ENCODE results near the gene EPAS1. TPM values are rescaled to one million over a fixed set of nuclear protein-coding genes. Genes with fewer than 3 reads are reported as not detected.

Gene EPAS1
- total and polyA plus RNA-seq, 11 donors = 93.6 to 790 (median 210) TPM

- Histone ChIP-seq H3K27me3 (no peaks in the 10 kb centered on the region), H3K4me1 (peaks cover 14 to 100% (median 95%) of the 10 kb centered on the region in 12 donors), H3K9me3 (no peaks in the 10 kb centered on the region), H3K36me3 (peaks cover 0 to 5% (median 0%) of the 10 kb centered on the region in 9 donors), H3K27ac (peak overlapping the region in 1 of 12 donors; percentile 14), H3K4me3 (no peak overlapping the region)
- WGBS, 4 donors = 72 to 86% (median 82%) methylated on average over 4 of the region's 4 CpGs
- ATAC-seq (no peak), DNase-seq (no peak)
- intact Hi-C loops (cut with DNase I) = no loop called here
- TF ChIP-seq, protein P1, sequence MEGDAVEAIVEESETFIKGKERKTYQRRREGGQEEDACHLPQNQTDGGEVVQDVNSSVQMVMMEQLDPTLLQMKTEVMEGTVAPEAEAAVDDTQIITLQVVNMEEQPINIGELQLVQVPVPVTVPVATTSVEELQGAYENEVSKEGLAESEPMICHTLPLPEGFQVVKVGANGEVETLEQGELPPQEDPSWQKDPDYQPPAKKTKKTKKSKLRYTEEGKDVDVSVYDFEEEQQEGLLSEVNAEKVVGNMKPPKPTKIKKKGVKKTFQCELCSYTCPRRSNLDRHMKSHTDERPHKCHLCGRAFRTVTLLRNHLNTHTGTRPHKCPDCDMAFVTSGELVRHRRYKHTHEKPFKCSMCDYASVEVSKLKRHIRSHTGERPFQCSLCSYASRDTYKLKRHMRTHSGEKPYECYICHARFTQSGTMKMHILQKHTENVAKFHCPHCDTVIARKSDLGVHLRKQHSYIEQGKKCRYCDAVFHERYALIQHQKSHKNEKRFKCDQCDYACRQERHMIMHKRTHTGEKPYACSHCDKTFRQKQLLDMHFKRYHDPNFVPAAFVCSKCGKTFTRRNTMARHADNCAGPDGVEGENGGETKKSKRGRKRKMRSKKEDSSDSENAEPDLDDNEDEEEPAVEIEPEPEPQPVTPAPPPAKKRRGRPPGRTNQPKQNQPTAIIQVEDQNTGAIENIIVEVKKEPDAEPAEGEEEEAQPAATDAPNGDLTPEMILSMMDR (IDR thresholded peaks at IDR 0.05) = no peak
- TF ChIP-seq POLR2A (IDR thresholded peaks at IDR 0.05) = no peak
Measured at GRCh38 chr2:46323730-46324129, 26.5 kb downstream of the EPAS1 start.

DNA sequence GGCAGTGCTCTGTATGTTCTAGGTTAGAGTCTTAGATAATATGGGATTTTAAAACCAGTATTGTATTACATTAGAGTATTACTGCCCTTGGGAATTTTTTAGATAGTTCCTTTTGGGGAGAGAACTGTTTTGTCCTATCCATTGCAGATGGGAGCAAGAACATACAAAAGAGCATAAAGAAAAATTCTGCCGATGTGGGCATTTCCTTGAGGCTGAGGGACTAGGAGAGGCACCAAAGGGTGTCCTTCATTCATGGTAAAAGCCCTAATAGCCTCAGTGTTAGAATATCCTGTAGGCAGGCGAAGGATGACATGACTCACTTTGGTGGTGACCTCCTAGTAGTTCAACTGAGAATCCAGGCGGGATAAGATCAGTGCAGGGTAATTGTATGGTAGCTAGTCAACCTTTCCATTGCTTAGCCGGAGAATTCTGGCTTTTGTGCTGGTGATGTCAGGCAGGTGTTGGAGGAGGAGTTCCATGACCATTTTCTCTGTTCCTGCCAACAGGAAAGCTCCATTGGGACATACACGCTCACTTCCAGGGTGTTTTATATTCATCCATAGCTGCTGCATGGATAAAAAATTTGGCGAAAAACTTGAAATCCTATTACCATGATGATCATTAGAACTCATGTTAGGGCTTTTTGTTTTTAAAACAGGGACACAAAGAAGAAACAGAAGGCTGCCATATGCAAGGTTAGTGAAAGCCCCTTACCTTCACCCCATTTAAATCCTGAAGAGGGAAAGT is 28.1 kb downstream of the EPAS1 start:
- TF ChIP-seq, protein P1 (IDR thresholded peaks at IDR 0.05) = no peak
- no peak for TF ChIP-seq POLR2A (IDR thresholded peaks at IDR 0.05)
- 53 to 69% (median 68%) methylated on average over 6 of the region's 6 CpGs for WGBS, 4 donors
- H3K9me3 ChIP-seq = no peaks in the 10 kb centered on the region
- peaks cover 16 to 100% (median 94%) of the 10 kb centered on the region in 12 donors for H3K4me1 ChIP-seq
- no peaks in the 10 kb centered on the region for H3K27me3 ChIP-seq
- peak in 3 of 4 donors; percentile 59 to 63 (median 59) for ATAC-seq
- H3K27ac ChIP-seq = peak overlapping the region in 8 of 12 donors; percentile 3 to 36 (median 29)
- H3K4me3 ChIP-seq = no peak overlapping the region
- no peak for DNase-seq
- H3K36me3 ChIP-seq = peaks cover 0 to 5% (median 0%) of the 10 kb centered on the region in 9 donors
- intact Hi-C loops (cut with DNase I) = no loop called here

DNA sequence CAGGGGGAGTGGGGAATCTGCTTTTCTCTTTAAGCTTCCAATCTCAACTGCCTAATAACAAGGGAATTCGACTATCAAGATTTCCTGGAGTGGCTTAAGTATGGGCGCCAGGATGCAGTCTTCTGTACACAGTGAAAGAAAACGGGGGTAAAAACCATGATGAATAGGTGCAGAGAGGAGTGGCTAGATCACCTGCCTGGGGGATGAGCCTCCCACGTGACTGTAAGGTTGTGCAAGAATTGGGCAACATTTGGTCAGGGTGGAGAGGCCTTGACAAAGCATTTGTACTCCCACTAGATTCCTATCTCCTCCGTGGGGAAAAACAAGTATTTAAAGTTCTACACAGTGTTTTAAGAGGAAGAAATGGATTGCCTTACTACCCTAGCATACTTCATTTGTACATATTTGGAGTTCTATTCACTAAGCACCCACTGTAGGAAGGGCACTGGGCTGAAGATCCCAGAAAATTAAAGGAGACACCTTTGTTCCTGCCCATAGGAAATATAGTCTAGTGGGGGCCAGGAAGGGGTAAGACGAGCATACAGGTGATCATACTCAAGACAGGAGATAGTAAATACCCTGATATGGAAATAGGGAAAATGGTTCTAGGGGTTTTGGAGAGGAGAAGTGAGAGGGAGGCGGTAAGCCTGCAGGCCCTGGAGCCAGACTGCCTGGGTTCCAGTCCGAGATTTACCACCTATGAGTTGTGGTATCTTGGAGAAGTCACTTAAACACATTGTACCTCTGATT is 29.2 kb downstream of the EPAS1 start:
- no peak for DNase-seq
- 59 to 77% (median 65%) methylated on average over 8 of the region's 8 CpGs for WGBS, 4 donors
- Histone ChIP-seq H3K4me1 (peaks cover 19 to 100% (median 96%) of the 10 kb centered on the region in 12 donors), H3K9me3 (no peaks in the 10 kb centered on the region), H3K36me3 (peaks cover 0 to 5% (median 0%) of the 10 kb centered on the region in 9 donors), H3K27ac (peak overlapping the region in 6 of 12 donors; percentile 1 to 33 (median 28)), H3K4me3 (no peak overlapping the region), H3K27me3 (no peaks in the 10 kb centered on the region)
- intact Hi-C loops (cut with DNase I) = no loop called here
- ATAC-seq = peak in 1 of 4 donors; percentile 7
- TF ChIP-seq, protein P1 (IDR thresholded peaks at IDR 0.05) = no peak
- TF ChIP-seq POLR2A (IDR thresholded peaks at IDR 0.05) = no peak

- DNase-seq = no peak
- Histone ChIP-seq H3K4me1 (peaks cover 22 to 100% (median 96%) of the 10 kb centered on the region in 12 donors), H3K27ac (peak overlapping the region in 5 of 12 donors; percentile 8 to 61 (median 11)), H3K36me3 (peaks cover 0 to 5% (median 0%) of the 10 kb centered on the region in 9 donors), H3K9me3 (no peaks in the 10 kb centered on the region), H3K4me3 (no peak overlapping the region), H3K27me3 (no peaks in the 10 kb centered on the region)
- 84 to 95% (median 90%) methylated on average over 4 of the region's 4 CpGs for WGBS, 4 donors
- no peak for TF ChIP-seq POLR2A (IDR thresholded peaks at IDR 0.05)
- TF ChIP-seq, protein P1 (IDR thresholded peaks at IDR 0.05) = peak in 3 of 12 donors; percentile 13 to 25 (median 13)
- ATAC-seq = no peak
- intact Hi-C loops (cut with DNase I) = no loop called here
Measured at GRCh38 chr2:46327627-46328026, 30.4 kb downstream of the EPAS1 start.

All from heart left ventricle (tissue), 16 donors.